Stimulated activated CD8-positive, alpha-beta memory T cell treated with anti-CD3 and anti-CD28 coated beads, Interleukin-4, amount 100 ng/mL, for 48 hours (primary cell): ENCODE data around the gene PIK3CD.
A peak's percentile ranks its signal among the peaks of the same experiment; 100 is the strongest.
"Not testable (repeated sequence)": the region's sequence is repeated elsewhere in the genome, so short reads cannot be mapped to it uniquely, and the experiment has no call there.

Experiments
- DNase-seq: peaks from one replicate; pipeline ENCODE4 v3.0.0-alpha.2; 2020

PIK3CD gene

GRCh38 chr1:9690440-9691107, 39.0 kb downstream of the PIK3CD start:
- no peak for DNase-seq

GRCh38 chr1:9691108-9691445, 39.5 kb downstream of the PIK3CD start:
- no peak for DNase-seq

- DNase-seq: no peak
Measured at GRCh38 chr1:9691691-9692090, 40.2 kb downstream of the PIK3CD start.

GRCh38 chr1:9696793-9697192, 45.3 kb downstream of the PIK3CD start:
- no peak for DNase-seq

- no peak for DNase-seq
Measured at GRCh38 chr1:9699361-9699760, 47.8 kb downstream of the PIK3CD start.

- no peak for DNase-seq
Measured at GRCh38 chr1:9700340-9700739, 48.8 kb downstream of the PIK3CD start.

- no peak for DNase-seq
Measured at GRCh38 chr1:9701665-9702064, 50.1 kb downstream of the PIK3CD start.

- DNase-seq: no peak
Measured at GRCh38 chr1:9703165-9703509, 51.6 kb downstream of the PIK3CD start.

GRCh38 chr1:9703681-9704080, 52.1 kb downstream of the PIK3CD start:
- DNase-seq: no peak

- DNase-seq: no peak
Measured at GRCh38 chr1:9705337-9706093, 54.0 kb downstream of the PIK3CD start.

GRCh38 chr1:9706178-9706577, 54.6 kb downstream of the PIK3CD start:
- DNase-seq: no peak

- no peak for DNase-seq
Measured at GRCh38 chr1:9710037-9710436, 58.5 kb downstream of the PIK3CD start.

- DNase-seq: no peak
Measured at GRCh38 chr1:9711466-9712020, 60.0 kb downstream of the PIK3CD start.

- not testable (repeated sequence) for DNase-seq
Measured at GRCh38 chr1:9712767-9713166, 61.2 kb downstream of the PIK3CD start.

- no peak for DNase-seq
Measured at GRCh38 chr1:9714257-9714718, 62.8 kb downstream of the PIK3CD start.

- peak; percentile 71 for DNase-seq
Measured at GRCh38 chr1:9715536-9716226, 64.2 kb downstream of the PIK3CD start.

GRCh38 chr1:9716404-9717192, 65.1 kb downstream of the PIK3CD start:
- peak; percentile 62 for DNase-seq

GRCh38 chr1:9717193-9718005, 65.9 kb downstream of the PIK3CD start:
- peak; percentile 87 for DNase-seq

- no peak for DNase-seq
Measured at GRCh38 chr1:9718006-9718680, 66.6 kb downstream of the PIK3CD start.

- no peak for DNase-seq
Measured at GRCh38 chr1:9719978-9720722, 68.6 kb downstream of the PIK3CD start.
